HL-60 (cell line): Measurements from ENCODE around the gene CCDC88B.
A peak's percentile ranks its signal among the peaks of the same experiment; 100 is the strongest.

Experiments
- DNase-seq, 2 experiments: peaks; one replicate each; pipeline ENCODE4 v3.0.0-alpha.2; 2010 to 2020; ENCODE audit warnings: low read depth in 1 of 2, low spot score in 1 of 2
- H3K27ac ChIP-seq: fragments of 250-450 bp; sonication (Bioruptor Pico); replicated peaks from 2 replicates; pipeline ENCODE4 v1.5.1; 2020; ENCODE audit warnings: mild to moderate bottlenecking, moderate library complexity
- H3K27me3 ChIP-seq: fragments of 250-450 bp; sonication (Bioruptor Pico); 2 replicates; pipeline ENCODE4 v1.5.1; 2021; ENCODE audit warnings: mild to moderate bottlenecking, moderate library complexity; ENCODE audit not compliant: insufficient read depth, poor library complexity, severe bottlenecking
- H3K4me3 ChIP-seq: replicated peaks from 2 replicates; pipeline ENCODE4 v1.5.1; 2011; ENCODE audit warnings: mild to moderate bottlenecking, control low read depth, low read length; ENCODE audit not compliant: insufficient read depth
- GABPA ChIP-seq: IDR thresholded peaks from 2 replicates; pipeline ENCODE4 v1.6.1; 2012; ENCODE audit warnings: low read depth
- POLR2AphosphoS5 ChIP-seq: IDR thresholded peaks from 2 replicates; pipeline ENCODE4 v1.6.1; 2012; ENCODE audit warnings: low read depth
- SPI1 ChIP-seq: IDR thresholded peaks from 2 replicates; pipeline ENCODE4 v1.6.1; 2012; ENCODE audit warnings: low read depth, mild to moderate bottlenecking, borderline replicate concordance
- long read RNA-seq: library from polyadenylated mRNA; unstranded; transcript quantifications from one replicate; pipeline ENCODE4 v2.0.0, GENCODE V29; 2020
- TF ChIP-seq, protein P1 (sequence below): IDR thresholded peaks from one replicate; pipeline ENCODE4 v1.5.1; 2011; ENCODE audit warnings: low read length, control low read depth, inconsistent platforms; ENCODE audit not compliant: insufficient read depth
- TF ChIP-seq, protein P2 (sequence below): IDR thresholded peaks from 2 replicates; pipeline ENCODE4 v1.6.1; 2012; ENCODE audit warnings: low read depth; ENCODE audit not compliant: insufficient replicate concordance

Gene CCDC88B
- long read RNA-seq, partial matches to known transcripts: 3 of 4 reads
- long read RNA-seq, other reads (novel, unspliced or antisense): 0 of 4 reads

DNA sequence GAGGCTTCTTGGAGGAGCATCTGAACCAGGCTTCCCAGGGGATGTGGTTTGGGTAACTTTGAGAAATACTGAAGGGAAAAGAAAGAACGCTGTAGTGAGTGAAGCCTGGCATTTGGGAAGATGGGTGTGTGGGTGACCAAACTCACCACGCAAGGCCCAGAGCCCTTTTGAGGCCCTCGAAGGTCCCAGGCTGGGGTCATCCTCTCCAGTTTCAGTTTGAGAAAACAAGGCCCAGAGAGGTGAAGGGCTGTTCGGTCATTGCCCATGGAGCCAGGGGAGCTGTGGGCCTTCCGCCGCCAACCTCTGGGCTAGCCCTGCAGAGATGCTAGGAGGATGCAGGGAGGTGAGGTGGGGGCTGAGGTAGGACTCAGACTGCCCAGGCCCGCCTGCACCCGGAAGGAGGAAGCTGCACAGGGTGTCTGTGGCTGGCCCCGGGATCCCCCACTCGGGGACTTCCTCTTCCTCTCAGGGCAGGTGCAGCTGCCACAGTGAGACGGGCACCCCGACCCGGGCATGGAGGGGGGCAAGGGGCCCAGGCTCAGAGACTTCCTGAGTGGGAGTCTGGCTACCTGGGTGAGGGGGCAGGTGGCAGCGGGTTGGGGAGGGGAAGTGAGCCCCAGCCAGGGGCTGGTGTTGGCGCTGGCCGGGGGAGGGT is at the start of gene CCDC88B:
CCDC88B (plus strand) TSS at position 451 of the 655 bp plus-strand sequence; CDS start at position 514, 63 bp downstream.
- H3K27ac ChIP-seq: peak within 1 kb of the TSS; percentile 88
- DNase-seq: peak; percentile 88 to 96
- TF ChIP-seq, protein P1, sequence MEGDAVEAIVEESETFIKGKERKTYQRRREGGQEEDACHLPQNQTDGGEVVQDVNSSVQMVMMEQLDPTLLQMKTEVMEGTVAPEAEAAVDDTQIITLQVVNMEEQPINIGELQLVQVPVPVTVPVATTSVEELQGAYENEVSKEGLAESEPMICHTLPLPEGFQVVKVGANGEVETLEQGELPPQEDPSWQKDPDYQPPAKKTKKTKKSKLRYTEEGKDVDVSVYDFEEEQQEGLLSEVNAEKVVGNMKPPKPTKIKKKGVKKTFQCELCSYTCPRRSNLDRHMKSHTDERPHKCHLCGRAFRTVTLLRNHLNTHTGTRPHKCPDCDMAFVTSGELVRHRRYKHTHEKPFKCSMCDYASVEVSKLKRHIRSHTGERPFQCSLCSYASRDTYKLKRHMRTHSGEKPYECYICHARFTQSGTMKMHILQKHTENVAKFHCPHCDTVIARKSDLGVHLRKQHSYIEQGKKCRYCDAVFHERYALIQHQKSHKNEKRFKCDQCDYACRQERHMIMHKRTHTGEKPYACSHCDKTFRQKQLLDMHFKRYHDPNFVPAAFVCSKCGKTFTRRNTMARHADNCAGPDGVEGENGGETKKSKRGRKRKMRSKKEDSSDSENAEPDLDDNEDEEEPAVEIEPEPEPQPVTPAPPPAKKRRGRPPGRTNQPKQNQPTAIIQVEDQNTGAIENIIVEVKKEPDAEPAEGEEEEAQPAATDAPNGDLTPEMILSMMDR: no peak
- peak; percentile 96 for TF ChIP-seq SPI1
- TF ChIP-seq POLR2AphosphoS5: peak; percentile 84
- TF ChIP-seq, protein P2, sequence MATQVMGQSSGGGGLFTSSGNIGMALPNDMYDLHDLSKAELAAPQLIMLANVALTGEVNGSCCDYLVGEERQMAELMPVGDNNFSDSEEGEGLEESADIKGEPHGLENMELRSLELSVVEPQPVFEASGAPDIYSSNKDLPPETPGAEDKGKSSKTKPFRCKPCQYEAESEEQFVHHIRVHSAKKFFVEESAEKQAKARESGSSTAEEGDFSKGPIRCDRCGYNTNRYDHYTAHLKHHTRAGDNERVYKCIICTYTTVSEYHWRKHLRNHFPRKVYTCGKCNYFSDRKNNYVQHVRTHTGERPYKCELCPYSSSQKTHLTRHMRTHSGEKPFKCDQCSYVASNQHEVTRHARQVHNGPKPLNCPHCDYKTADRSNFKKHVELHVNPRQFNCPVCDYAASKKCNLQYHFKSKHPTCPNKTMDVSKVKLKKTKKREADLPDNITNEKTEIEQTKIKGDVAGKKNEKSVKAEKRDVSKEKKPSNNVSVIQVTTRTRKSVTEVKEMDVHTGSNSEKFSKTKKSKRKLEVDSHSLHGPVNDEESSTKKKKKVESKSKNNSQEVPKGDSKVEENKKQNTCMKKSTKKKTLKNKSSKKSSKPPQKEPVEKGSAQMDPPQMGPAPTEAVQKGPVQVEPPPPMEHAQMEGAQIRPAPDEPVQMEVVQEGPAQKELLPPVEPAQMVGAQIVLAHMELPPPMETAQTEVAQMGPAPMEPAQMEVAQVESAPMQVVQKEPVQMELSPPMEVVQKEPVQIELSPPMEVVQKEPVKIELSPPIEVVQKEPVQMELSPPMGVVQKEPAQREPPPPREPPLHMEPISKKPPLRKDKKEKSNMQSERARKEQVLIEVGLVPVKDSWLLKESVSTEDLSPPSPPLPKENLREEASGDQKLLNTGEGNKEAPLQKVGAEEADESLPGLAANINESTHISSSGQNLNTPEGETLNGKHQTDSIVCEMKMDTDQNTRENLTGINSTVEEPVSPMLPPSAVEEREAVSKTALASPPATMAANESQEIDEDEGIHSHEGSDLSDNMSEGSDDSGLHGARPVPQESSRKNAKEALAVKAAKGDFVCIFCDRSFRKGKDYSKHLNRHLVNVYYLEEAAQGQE: no peak
- TF ChIP-seq GABPA: peak; percentile 89
- no peaks in the 10 kb centered on the region for H3K27me3 ChIP-seq
- H3K4me3 ChIP-seq: peak within 1 kb of the TSS; percentile 47

- TF ChIP-seq GABPA (no peak), POLR2AphosphoS5 (no peak), SPI1 (no peak)
- TF ChIP-seq, protein P1: no peak
- TF ChIP-seq, protein P2: no peak
- DNase-seq: no peak
- Histone ChIP-seq H3K27me3 (peaks cover 42% of the 10 kb centered on the region), H3K4me3 (no peak overlapping the region), H3K27ac (no peak overlapping the region)
Measured at GRCh38 chr11:64290352-64291261, 49.4 kb upstream of the CCDC88B start.

- TF ChIP-seq SPI1 (no peak), POLR2AphosphoS5 (no peak), GABPA (no peak)
- TF ChIP-seq, protein P2: no peak
- TF ChIP-seq, protein P1: no peak
- peaks cover 49% of the 10 kb centered on the region for H3K27me3 ChIP-seq
- no peak for DNase-seq
- H3K4me3 ChIP-seq: no peak within 1 kb of the TSS
- H3K27ac ChIP-seq: no peak within 1 kb of the TSS
Measured at GRCh38 chr11:64291262-64291751, 48.7 kb upstream of the CCDC88B start, which contains the start of gene KCNK4. TSS of gene KCNK4 (plus strand) at chr11:64291302. CDS start at chr11:64293019, 1,717 bp downstream.
